Testis (tissue), 2 donors: Measurements from ENCODE around the gene ELF2.

Source experiments
- CTCF ChIP-seq, 3 experiments: fragments of 450-650 bp in 2 of 3; fragments of 200-600 bp in 1 of 3; sonication (generic) in 1 of 3; IDR thresholded peaks; one replicate each; pipeline ENCODE4 v1.5.1; 2016 to 2019; ENCODE audit warnings: antibody characterized with exemption in 3 of 3, mild to moderate bottlenecking in 2 of 3, moderate library complexity in 1 of 3
- POLR2A ChIP-seq: fragments of 450-650 bp; IDR thresholded peaks from one replicate; pipeline ENCODE4 v1.6.1; 2017; ENCODE audit warnings: antibody characterized with exemption, mild to moderate bottlenecking, moderate library complexity

GRCh38 chr4:139131209-139131870, 45.7 kb downstream of the ELF2 start:
- TF ChIP-seq CTCF (IDR thresholded peaks at IDR 0.05) = no peak
- TF ChIP-seq POLR2A = no peak
